SW480 (cell line): ENCODE results near the gene MS4A12.
"Not testable (repeated sequence)": the region's sequence is repeated elsewhere in the genome, so short reads cannot be mapped to it uniquely, and the experiment has no call there.

ENCODE experiments used
- DNase-seq: peaks from one replicate; pipeline ENCODE4 v3.0.0-alpha.2; 2016; ENCODE audit warnings: low spot score

The MS4A12 gene, protein sequence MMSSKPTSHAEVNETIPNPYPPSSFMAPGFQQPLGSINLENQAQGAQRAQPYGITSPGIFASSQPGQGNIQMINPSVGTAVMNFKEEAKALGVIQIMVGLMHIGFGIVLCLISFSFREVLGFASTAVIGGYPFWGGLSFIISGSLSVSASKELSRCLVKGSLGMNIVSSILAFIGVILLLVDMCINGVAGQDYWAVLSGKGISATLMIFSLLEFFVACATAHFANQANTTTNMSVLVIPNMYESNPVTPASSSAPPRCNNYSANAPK

GRCh38 chr11:60492488-60493009 is at the start of gene MS4A12:
MS4A12 (plus strand) TSS chr11:60492778; CDS start chr11:60497319, 4,541 bp downstream.
- no peak for DNase-seq

DNA sequence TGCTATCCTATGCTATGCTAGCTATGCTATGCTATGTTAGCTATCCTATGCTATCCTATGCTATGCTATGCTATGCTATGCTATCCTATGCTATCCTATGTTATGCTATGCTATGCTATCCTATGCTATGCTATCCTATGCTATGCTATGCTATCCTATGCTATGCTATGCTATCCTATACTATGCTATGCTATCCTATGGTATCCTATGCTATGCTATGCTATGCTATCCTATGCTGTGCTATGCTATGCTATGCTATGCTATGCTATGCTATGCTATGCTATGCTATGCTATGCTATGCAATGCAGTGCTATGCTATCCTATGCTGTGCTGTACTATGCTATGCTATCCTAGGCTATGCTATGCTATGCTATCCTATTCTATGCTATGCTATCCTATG is 45.5 kb upstream of the MS4A12 start:
- no peak for DNase-seq

GRCh38 chr11:60447846-60448245 is 44.7 kb upstream of the MS4A12 start:
- DNase-seq = no peak

DNA sequence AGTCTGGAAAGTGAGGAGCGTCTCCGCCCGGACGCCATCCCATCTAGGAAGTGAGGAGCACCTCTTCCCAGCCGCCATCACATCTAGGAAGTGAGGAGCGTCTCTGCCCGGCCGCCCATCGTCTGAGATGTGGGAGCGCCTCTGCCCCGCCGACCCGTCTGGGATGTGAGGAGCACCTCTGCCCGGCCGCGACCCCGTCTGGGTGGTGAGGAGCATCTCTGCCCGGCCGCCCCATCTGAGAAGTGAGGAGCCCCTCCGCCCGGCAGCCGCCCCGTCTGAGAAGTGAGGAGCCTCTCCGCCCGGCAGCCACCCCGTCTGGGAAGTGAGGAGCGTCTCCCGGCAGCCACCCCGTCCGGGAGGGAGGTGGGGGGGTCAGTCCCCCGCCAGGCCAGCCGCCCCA is 41.4 kb upstream of the MS4A12 start:
- DNase-seq = not testable (repeated sequence)

GRCh38 chr11:60454212-60454611 is 38.4 kb upstream of the MS4A12 start:
- no peak for DNase-seq

- DNase-seq = no peak
Measured at GRCh38 chr11:60455531-60456042, 37.0 kb upstream of the MS4A12 start, which contains the start of gene MS4A1. MS4A1 (plus strand) TSS chr11:60455847; CDS start chr11:60462375, 6,528 bp downstream.

DNA sequence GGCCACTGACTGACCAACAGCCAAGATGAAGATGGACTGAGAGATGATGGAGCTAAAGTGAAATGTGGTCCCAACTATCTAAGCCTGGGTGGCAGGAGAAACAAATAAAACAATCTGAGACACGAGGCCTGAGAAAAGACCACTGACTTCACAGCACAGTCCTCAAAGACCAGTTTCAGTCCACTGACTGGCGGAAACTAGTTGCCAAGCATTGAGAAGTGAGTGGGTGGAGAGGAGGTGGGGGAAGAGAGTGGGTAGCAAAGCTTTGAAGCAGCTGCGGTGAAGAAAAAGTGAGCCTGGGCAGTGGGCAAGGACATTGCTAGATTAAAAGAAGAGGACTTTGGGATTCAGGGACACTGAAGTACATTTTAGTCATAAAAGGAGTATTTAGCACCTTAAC is 35.0 kb upstream of the MS4A12 start:
- no peak for DNase-seq

GRCh38 chr11:60459345-60459744 is 33.2 kb upstream of the MS4A12 start:
- no peak for DNase-seq

GRCh38 chr11:60468829-60469228 is 23.7 kb upstream of the MS4A12 start:
- no peak for DNase-seq

- no peak for DNase-seq
Measured at GRCh38 chr11:60469723-60470122, 22.9 kb upstream of the MS4A12 start.

DNA sequence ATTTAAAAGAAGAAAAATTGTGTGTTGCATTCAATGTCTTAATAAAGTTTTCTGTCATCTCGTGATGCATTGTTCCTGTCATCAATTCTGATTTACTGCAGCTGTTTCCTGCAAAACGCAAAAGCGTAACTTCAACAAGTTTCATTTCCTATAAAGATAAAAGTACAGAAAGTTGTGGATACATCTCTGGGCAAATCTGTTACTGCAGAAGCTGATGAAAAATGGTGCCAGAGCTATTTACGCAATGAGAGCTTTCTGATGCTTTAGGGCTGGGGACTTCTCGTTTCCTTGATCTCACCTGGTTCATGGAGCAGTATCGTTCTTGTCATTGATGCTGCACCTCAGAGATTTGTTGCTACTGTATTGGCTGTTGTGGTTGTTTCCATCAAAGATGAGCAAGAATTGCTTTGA is 15.5 kb upstream of the MS4A12 start:
- DNase-seq = no peak

- no peak for DNase-seq
Measured at GRCh38 chr11:60482361-60482760, 10.2 kb upstream of the MS4A12 start.

GRCh38 chr11:60485987-60486386 is 6.6 kb upstream of the MS4A12 start:
- DNase-seq = peak; percentile 55

GRCh38 chr11:60493454-60493853 is 876 bp downstream of the MS4A12 start:
- DNase-seq = no peak

GRCh38 chr11:60498399-60498798 is 5.8 kb downstream of the MS4A12 start:
- no peak for DNase-seq

GRCh38 chr11:60498853-60499252 is 6.3 kb downstream of the MS4A12 start:
- DNase-seq = no peak

GRCh38 chr11:60500276-60500910 is 7.8 kb downstream of the MS4A12 start:
- DNase-seq = no peak

- DNase-seq = peak; percentile 36
Measured at GRCh38 chr11:60502221-60502775, 9.7 kb downstream of the MS4A12 start.

DNA sequence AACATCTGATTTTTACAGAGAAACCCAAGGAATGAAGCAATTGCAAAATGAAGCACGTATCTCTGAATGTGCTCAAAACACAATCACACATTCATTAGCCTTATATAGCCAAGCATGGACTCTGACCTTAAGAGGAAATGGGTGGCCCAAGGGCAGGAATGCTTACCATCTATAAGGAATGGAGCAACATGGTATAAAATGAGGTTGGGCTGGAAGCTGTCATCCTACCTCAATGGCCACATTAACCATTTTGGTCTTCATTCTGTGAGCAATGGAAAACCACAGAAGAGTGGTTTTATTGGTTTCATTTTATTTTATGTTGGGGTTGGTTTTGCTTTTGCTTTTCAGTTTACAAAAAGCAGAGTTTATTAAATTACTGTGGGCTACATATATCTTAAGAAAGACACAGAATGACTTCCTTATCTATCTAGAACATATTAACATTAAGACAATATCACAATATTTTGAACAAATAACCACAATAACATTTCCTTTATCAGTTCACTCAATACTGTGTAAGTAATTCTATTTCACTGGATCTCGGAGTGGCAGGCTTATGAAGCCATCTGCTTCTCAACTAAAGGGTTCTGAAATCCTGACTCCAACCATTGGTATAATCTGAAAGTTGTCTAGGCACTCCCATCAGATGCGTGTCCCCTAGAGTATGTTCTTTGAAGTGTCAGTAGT is 11.8 kb downstream of the MS4A12 start:
- DNase-seq = peak; percentile 28

DNA sequence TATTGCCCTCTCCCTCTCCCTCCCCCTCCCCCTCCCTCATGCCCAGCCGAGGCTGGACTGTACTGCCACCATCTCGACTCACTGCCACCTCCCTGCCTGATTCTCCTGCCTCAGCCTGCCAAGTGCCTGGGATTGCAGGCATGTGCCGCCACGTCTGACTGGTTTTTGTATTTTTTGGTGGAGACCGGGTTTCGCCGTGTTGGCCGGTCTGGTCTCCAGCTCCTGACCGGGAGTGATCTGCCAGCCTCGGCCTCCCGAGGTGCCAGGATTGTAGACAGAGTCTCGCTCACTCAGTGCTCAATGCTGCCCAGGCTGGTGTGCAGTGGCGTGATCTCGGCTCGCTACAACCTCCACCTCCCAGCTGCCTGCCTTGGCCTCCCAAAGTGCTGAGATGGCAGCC is 17.0 kb downstream of the MS4A12 start:
- DNase-seq = not testable (repeated sequence)

- DNase-seq = not testable (repeated sequence)
Measured at GRCh38 chr11:60510209-60510608, 17.6 kb downstream of the MS4A12 start.

GRCh38 chr11:60511393-60511792 is 18.8 kb downstream of the MS4A12 start:
- no peak for DNase-seq
